Measurements from ENCODE around the gene ACSS1.

DNA sequence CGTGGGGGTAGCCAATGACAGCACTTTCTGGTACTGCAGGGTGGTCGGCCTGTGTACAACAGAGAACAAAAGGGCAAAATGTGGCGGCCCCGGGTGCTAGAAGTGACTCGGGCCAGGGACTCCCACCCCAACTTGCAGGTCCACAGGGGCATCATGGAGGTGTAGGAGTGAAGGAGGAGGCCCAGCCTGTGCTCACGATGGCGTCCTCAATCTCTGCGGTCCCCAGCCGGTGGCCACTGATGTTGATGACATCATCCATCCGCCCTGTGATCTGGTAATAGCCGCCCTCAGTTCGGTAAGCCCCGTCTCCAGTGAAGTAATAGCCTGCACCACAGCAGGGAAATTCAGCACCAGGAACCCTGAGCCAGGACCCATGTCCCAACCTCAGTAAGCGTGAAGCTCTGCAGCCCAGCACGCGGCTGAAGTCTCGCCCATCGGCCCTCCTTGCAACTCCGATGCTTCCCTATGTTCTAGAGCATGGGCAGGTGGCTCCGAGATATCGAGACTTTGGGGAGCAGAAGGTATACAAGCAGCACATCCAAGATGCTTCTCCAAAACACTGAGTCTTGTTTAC, 45.2 kb downstream of the ACSS1 start:
- TF ChIP-seq POLR2A (IDR thresholded peaks at IDR 0.05) = no peak
- TF ChIP-seq, protein P1, sequence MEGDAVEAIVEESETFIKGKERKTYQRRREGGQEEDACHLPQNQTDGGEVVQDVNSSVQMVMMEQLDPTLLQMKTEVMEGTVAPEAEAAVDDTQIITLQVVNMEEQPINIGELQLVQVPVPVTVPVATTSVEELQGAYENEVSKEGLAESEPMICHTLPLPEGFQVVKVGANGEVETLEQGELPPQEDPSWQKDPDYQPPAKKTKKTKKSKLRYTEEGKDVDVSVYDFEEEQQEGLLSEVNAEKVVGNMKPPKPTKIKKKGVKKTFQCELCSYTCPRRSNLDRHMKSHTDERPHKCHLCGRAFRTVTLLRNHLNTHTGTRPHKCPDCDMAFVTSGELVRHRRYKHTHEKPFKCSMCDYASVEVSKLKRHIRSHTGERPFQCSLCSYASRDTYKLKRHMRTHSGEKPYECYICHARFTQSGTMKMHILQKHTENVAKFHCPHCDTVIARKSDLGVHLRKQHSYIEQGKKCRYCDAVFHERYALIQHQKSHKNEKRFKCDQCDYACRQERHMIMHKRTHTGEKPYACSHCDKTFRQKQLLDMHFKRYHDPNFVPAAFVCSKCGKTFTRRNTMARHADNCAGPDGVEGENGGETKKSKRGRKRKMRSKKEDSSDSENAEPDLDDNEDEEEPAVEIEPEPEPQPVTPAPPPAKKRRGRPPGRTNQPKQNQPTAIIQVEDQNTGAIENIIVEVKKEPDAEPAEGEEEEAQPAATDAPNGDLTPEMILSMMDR (IDR thresholded peaks at IDR 0.05) = no peak
- no peak for TF ChIP-seq EP300 (IDR thresholded peaks at IDR 0.05)

Data from stomach (tissue), 4 donors.